CD4-positive, alpha-beta T cell treated with Interleukin-17A for 4 hours (primary cell): ENCODE data around the gene CCDC88C.

ENCODE experiments used
- DNase-seq: peaks from one replicate; pipeline ENCODE4 v3.0.0-alpha.2; 2020; ENCODE audit warnings: mixed read lengths

CCDC88C gene

GRCh38 chr14:91305650-91306431, 111.8 kb downstream of the CCDC88C start:
- DNase-seq: no peak

GRCh38 chr14:91303924-91304229, 113.7 kb downstream of the CCDC88C start:
- DNase-seq: no peak

- DNase-seq: peak; percentile 59
Observed at GRCh38 chr14:91303091-91303923, 114.3 kb downstream of the CCDC88C start.

- DNase-seq: no peak
Observed at GRCh38 chr14:91302391-91302790, 115.2 kb downstream of the CCDC88C start.

- DNase-seq: no peak
Observed at GRCh38 chr14:91300957-91301356, 116.7 kb downstream of the CCDC88C start.

- DNase-seq: no peak
Observed at GRCh38 chr14:91300283-91300895, 117.2 kb downstream of the CCDC88C start.

- no peak for DNase-seq
Observed at GRCh38 chr14:91299121-91300115, 118.2 kb downstream of the CCDC88C start.

GRCh38 chr14:91298576-91298975, 119.0 kb downstream of the CCDC88C start:
- no peak for DNase-seq

- no peak for DNase-seq
Observed at GRCh38 chr14:91297081-91297711, 120.4 kb downstream of the CCDC88C start.

GRCh38 chr14:91295851-91296796, 121.5 kb downstream of the CCDC88C start:
- no peak for DNase-seq

GRCh38 chr14:91295276-91295845, 122.3 kb downstream of the CCDC88C start:
- no peak for DNase-seq

GRCh38 chr14:91294153-91294552, 123.5 kb downstream of the CCDC88C start:
- no peak for DNase-seq

GRCh38 chr14:91293281-91293680, 124.3 kb downstream of the CCDC88C start:
- DNase-seq: no peak

- DNase-seq: no peak
Observed at GRCh38 chr14:91292491-91292890, 125.1 kb downstream of the CCDC88C start.

- DNase-seq: no peak
Observed at GRCh38 chr14:91291786-91292405, 125.7 kb downstream of the CCDC88C start.

GRCh38 chr14:91290986-91291385, 126.6 kb downstream of the CCDC88C start:
- DNase-seq: no peak

- no peak for DNase-seq
Observed at GRCh38 chr14:91289464-91289863, 128.2 kb downstream of the CCDC88C start.

GRCh38 chr14:91288876-91289275, 128.7 kb downstream of the CCDC88C start:
- DNase-seq: no peak

- DNase-seq: peak; percentile 89
Observed at GRCh38 chr14:91286530-91286937, 131.1 kb downstream of the CCDC88C start.
